Activated T-cell treated with anti-CD3 and anti-CD28 coated beads for 48 hours (primary cell): Measurements from ENCODE around the gene DDR2.

Source experiments
- DNase-seq: peaks from one replicate; pipeline ENCODE4 v3.0.0-alpha.2; 2020; ENCODE audit warnings: low read depth

The DDR2 gene

GRCh38 chr1:162699366-162699765 lies 67.1 kb downstream of the DDR2 start:
- DNase-seq = no peak

GRCh38 chr1:162700131-162700530 lies 67.9 kb downstream of the DDR2 start:
- no peak for DNase-seq

DNA sequence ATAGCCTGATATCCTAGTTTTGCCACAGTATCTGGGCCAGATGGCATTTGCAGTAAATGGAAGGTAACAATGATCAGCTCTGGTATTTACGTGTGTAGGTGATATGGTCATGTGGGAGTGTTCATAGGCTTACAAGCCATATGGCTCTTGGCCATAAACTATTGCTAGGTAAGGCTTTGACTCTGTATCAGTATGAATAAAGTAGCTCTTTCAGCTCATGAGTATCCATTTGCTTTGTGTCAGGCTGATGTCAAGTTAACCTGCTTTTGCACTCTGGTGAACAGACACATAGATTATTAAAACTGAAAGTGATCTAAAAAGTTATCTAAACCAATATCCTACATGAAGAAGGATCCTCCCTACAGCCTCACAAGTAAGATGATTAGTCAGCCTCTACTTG lies 69.0 kb downstream of the DDR2 start:
- DNase-seq = no peak

DNA sequence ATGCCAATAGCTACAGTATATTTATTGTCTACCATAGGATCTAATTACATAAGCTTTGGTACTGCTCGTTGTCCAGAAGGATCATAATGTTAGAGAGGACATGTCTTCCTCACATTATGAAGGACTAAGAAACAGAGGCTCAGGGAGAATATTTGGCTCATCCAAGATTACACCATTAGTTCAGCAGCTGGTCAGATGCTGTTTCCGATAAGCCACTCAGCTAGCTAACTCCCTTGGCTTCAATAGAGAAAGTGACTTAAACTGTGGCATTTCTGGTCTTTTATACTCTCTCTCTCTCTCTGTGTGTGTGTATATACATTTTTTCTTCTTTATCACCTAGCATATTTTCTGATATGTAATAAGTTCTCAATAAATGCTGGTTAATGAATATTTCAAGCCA lies 70.4 kb downstream of the DDR2 start:
- no peak for DNase-seq

DNA sequence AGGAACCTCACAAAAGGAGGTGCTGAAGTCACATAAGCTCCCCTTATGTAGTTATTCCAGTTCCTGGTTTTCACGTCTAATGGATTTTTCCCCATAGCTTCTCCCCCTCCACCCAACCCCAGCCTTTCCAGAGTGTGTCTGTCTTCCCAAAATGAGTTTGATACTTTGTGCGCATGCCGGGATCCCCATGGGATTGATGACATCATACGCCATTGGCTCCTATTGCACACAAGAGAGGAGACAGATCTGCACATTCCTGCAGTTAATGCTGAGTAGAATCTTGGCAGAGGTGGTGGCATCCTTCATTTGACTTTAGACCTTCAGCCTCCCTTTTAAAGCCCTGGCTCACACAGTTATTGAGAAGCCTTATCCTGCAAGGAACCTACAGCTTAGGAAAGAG lies 71.4 kb downstream of the DDR2 start:
- no peak for DNase-seq

DNA sequence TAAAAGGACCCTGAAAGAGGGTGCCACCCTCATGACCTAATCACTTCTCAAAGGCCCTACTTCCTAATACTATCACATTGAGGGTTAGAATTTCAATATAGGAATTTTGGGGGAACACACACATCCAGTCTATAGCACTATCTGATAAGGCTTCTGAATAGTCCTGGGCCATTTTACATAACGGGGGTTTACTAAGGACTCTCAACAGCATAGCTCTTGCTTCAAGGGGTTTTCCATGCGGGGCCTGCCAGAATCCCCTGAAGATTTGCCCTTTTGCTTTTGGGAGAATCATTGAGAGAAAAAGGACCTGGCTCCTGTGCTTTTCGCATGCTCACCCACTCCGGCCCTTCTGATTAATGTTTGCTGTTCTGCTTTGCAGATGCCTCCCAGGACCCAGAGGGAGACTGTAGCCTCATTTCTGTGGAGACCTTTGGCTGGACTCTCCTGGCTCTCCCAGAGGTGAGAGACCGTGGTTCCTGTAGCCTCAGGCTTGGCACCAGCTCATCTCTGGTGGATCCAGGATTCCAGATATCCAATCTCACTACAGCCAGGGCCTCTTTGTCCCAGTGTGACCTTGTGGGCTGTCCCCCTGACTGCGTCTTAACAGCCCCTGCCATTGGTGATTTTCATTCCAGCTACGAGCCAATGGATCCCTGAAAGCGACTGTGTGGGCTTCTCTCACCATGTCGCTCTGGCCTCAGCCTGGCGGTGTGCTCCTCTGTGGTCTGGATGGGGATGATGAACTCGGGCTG lies 72.6 kb downstream of the DDR2 start:
- no peak for DNase-seq

DNA sequence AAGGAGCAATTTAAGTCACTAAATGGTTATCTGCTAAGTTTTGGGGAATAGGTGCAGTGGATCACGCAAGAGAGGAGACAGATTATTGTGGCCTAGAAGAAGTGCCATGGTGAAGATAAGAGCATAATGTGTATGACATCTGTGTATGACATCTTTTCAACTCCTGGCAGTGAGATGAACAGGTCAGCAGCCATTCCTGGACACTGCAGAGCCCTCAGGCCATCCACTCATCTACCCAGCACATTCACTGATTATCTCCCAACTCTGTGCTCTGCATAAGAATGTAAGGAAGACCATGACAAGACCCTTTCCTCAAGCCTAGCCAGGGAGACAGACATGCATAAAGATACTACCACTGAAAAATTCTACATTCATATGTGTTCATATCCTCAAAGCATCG lies 73.7 kb downstream of the DDR2 start:
- no peak for DNase-seq

DNA sequence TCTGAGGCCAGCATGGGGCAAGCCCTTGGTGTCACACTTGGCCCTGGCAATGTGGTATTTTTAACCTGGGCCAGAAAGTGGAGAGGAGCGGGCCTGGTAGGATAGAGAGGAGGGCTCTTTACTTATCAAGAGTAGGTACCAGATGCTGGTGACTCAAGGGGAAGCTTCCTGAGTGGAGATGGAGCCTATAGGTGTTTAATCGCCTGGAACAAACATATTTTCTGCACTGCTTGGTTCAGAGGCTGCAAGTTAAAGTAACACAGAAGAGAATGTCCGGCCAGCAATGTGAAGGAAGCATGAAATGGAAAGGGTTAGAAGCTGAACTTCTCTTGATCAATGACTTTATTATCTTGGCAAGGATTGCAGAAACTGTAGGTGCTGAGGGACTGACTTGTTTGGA lies 74.3 kb downstream of the DDR2 start:
- no peak for DNase-seq

- DNase-seq = no peak
Observed at GRCh38 chr1:162708286-162708685, 76.0 kb downstream of the DDR2 start.

GRCh38 chr1:162709132-162709860 lies 77.0 kb downstream of the DDR2 start:
- DNase-seq = no peak

GRCh38 chr1:162709870-162710269 lies 77.6 kb downstream of the DDR2 start:
- no peak for DNase-seq

DNA sequence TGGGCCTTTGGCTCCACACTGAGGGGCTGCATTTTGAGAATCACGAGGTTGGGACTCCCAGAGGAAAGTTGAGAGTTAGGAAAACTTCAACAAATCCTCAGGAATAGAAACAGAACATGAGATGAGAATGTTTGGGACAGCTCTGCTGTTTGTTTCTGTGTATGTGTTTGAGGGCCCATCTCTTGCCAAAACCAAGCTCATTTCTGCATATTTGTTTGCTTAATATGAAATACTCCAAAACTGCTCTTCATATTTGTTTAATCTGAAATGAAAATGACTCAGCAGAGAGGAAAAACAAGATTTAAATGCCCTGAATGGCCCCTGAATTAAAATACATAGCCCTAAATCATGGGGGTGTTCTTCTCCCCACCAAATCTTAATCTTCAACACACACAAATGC lies 78.1 kb downstream of the DDR2 start:
- DNase-seq = no peak

DNA sequence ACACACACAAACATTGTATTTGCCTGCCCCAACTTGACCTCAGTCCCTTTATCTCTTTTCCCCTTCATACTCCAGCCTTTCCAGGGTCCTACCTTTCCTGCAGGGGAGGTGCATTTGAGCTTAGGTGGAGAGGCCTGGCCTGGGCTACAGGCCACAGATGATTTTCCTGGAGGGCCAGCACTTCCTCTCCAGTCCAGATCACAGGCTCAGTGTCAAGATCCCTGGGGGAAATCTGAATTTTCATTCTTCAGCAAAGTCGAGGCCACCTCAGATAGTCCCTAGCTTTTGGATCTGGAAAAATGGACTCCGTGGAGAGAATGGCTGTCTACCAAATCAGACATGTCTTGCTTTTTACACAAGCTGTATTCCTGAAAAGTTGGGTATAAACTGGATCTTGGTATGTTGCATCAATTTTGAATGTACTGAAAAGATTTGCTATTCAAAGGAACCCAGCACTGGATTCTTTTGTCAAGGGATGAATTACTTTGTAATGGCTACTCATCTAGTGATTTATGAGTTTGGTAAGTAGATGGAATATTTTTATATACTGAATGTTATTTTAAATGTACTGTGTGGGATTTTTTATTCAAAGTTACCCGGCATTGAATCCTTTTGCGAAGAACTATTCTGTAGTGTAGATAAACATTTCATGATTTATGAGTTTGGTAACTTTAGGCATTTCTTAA lies 78.7 kb downstream of the DDR2 start:
- DNase-seq = no peak

GRCh38 chr1:162712317-162713029 lies 80.2 kb downstream of the DDR2 start:
- DNase-seq = no peak

- DNase-seq = no peak
Observed at GRCh38 chr1:162716123-162716522, 83.9 kb downstream of the DDR2 start.

DNA sequence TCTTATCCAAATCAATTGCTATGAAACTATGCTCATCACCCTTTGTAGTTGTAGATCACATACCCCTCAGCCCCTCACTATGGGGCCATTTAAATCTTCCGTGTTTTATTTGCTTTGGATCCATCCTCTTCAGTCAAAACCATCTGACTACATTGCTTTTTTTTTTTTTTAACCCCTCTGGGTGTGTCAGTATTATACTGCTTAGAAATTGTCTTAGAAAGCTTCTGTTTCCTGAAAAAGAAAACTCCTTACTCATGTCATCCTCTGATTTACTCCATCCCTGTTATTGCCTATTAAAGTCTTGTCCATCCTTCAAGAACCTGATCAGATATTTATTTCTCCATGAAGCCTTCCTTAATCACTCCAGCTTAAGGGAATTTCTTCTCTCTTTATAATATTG lies 84.3 kb downstream of the DDR2 start:
- no peak for DNase-seq

- DNase-seq = no peak
Observed at GRCh38 chr1:162717548-162718184, 85.4 kb downstream of the DDR2 start.

- no peak for DNase-seq
Observed at GRCh38 chr1:162719678-162720077, 87.4 kb downstream of the DDR2 start.

GRCh38 chr1:162720996-162721395 lies 88.7 kb downstream of the DDR2 start:
- DNase-seq = no peak

DNA sequence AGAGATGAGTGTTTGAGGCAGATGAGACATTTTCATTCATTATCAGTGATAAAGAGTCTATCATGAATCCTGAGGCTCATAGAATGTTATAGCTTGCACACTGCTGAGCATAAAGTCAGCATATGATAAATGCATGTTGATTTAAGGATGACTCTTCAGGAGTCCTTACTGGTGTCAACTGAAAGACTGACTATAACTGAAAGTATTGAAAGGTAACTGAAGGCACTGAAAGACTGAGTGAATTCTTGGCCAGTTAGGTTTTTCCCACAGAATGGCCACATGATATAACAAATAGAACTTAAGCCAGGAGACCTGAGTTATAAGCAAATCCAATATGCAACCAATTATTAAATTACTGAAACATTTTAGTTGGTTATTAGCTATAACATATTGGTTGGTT lies 89.2 kb downstream of the DDR2 start:
- DNase-seq = no peak

GRCh38 chr1:162722036-162722435 lies 89.8 kb downstream of the DDR2 start:
- no peak for DNase-seq

- no peak for DNase-seq
Observed at GRCh38 chr1:162724583-162725120, 92.4 kb downstream of the DDR2 start.
